HEK293 (cell line): ENCODE data around the gene TMEM127.

Source experiments
- BCL6B ChIP-seq: fragments of 450-650 bp; formaldehyde crosslinking; IDR thresholded peaks from 2 replicates; pipeline ENCODE4 v1.5.1; 2017; ENCODE audit warnings: missing biosample characterization, missing genetic modification characterization
- KLF1 ChIP-seq: fragments of 450-650 bp; formaldehyde crosslinking; IDR thresholded peaks from 2 replicates; pipeline ENCODE4 v1.5.1; 2016; ENCODE audit warnings: missing biosample characterization, missing genetic modification characterization
- KLF7 ChIP-seq: fragments of 450-650 bp; formaldehyde crosslinking; IDR thresholded peaks from 2 replicates; pipeline ENCODE4 v1.5.1; 2016; ENCODE audit warnings: missing biosample characterization, missing genetic modification characterization, borderline replicate concordance
- PRDM1 ChIP-seq: fragments of 450-650 bp; formaldehyde crosslinking; IDR thresholded peaks from 2 replicates; pipeline ENCODE4; 2016; ENCODE audit warnings: missing biosample characterization, missing genetic modification characterization
- SCRT2 ChIP-seq: fragments of 450-650 bp; formaldehyde crosslinking; IDR thresholded peaks from 2 replicates; pipeline ENCODE4 v1.5.1; 2016; ENCODE audit warnings: missing biosample characterization, missing genetic modification characterization
- SETDB1 ChIP-seq: IDR thresholded peaks from one replicate; pipeline ENCODE4 v1.6.1; 2017; ENCODE audit warnings: mild to moderate bottlenecking, low read length, moderate library complexity, mixed read lengths; ENCODE audit not compliant: insufficient read length
- ZBTB1 ChIP-seq: fragments of 450-650 bp; formaldehyde crosslinking; IDR thresholded peaks from 2 replicates; pipeline ENCODE4 v1.5.1; 2016; ENCODE audit warnings: missing biosample characterization, missing genetic modification characterization
- ZBTB7A ChIP-seq: fragments of 450-650 bp; formaldehyde crosslinking; IDR thresholded peaks from 2 replicates; pipeline ENCODE4 v1.5.1; 2016; ENCODE audit warnings: low read depth, missing biosample characterization, missing genetic modification characterization
- ZNF10 ChIP-seq: fragments of 450-650 bp; formaldehyde crosslinking; IDR thresholded peaks from 2 replicates; pipeline ENCODE4 v1.5.1; 2017; ENCODE audit warnings: missing biosample characterization, missing genetic modification characterization
- ZNF121 ChIP-seq: fragments of 450-650 bp; formaldehyde crosslinking; IDR thresholded peaks from 2 replicates; pipeline ENCODE4 v1.5.1; 2016; ENCODE audit warnings: missing biosample characterization, missing genetic modification characterization
- ZNF138 ChIP-seq: fragments of 450-650 bp; formaldehyde crosslinking; IDR thresholded peaks from 2 replicates; pipeline ENCODE4 v1.5.1; 2016; ENCODE audit warnings: missing biosample characterization, missing genetic modification characterization, borderline replicate concordance
- ZNF16 ChIP-seq: fragments of 450-650 bp; formaldehyde crosslinking; IDR thresholded peaks from 2 replicates; pipeline ENCODE4 v1.5.1; 2016; ENCODE audit warnings: low read depth, missing biosample characterization, missing genetic modification characterization
- ZNF174 ChIP-seq: fragments of 450-650 bp; formaldehyde crosslinking; IDR thresholded peaks from 2 replicates; pipeline ENCODE4 v1.5.0; 2017; ENCODE audit warnings: missing biosample characterization, mild to moderate bottlenecking, missing genetic modification characterization
- ZNF175 ChIP-seq: fragments of 450-650 bp; formaldehyde crosslinking; IDR thresholded peaks from 2 replicates; pipeline ENCODE4 v1.5.1; 2016; ENCODE audit warnings: missing biosample characterization, missing genetic modification characterization
- ZNF341 ChIP-seq: fragments of 450-650 bp; formaldehyde crosslinking; IDR thresholded peaks from 2 replicates; pipeline ENCODE4; 2016; ENCODE audit warnings: low read depth, missing biosample characterization, missing genetic modification characterization
- ZNF350 ChIP-seq: fragments of 450-650 bp; formaldehyde crosslinking; IDR thresholded peaks from 2 replicates; pipeline ENCODE4 v1.5.0; 2017; ENCODE audit warnings: missing biosample characterization, mild to moderate bottlenecking, missing genetic modification characterization
- ZNF354C ChIP-seq: fragments of 450-650 bp; formaldehyde crosslinking; IDR thresholded peaks from 2 replicates; pipeline ENCODE4 v1.5.1; 2016; ENCODE audit warnings: missing biosample characterization, missing genetic modification characterization, low read depth, borderline replicate concordance
- ZNF391 ChIP-seq: fragments of 450-650 bp; formaldehyde crosslinking; IDR thresholded peaks from 2 replicates; pipeline ENCODE4 v1.5.1; 2016; ENCODE audit warnings: low read depth, missing biosample characterization, missing genetic modification characterization, borderline replicate concordance
- ZNF423 ChIP-seq: fragments of 450-650 bp; formaldehyde crosslinking; IDR thresholded peaks from 2 replicates; pipeline ENCODE4 v1.5.1; 2016; ENCODE audit warnings: missing biosample characterization, missing genetic modification characterization
- ZNF48 ChIP-seq: fragments of 450-650 bp; formaldehyde crosslinking; IDR thresholded peaks from 2 replicates; pipeline ENCODE4 v1.5.1; 2016; ENCODE audit warnings: missing biosample characterization, missing genetic modification characterization
- ZNF501 ChIP-seq: fragments of 450-650 bp; formaldehyde crosslinking; IDR thresholded peaks from 2 replicates; pipeline ENCODE4 v1.5.1; 2016; ENCODE audit warnings: missing biosample characterization, missing genetic modification characterization
- ZNF514 ChIP-seq: fragments of 450-650 bp; formaldehyde crosslinking; IDR thresholded peaks from 2 replicates; pipeline ENCODE4 v1.5.1; 2016; ENCODE audit warnings: missing biosample characterization, missing genetic modification characterization
- ZNF558 ChIP-seq: fragments of 450-650 bp; formaldehyde crosslinking; IDR thresholded peaks from 2 replicates; pipeline ENCODE4 v1.5.1; 2016; ENCODE audit warnings: missing biosample characterization, missing genetic modification characterization
- ZNF629 ChIP-seq: fragments of 450-650 bp; formaldehyde crosslinking; IDR thresholded peaks from 2 replicates; pipeline ENCODE4 v1.5.1; 2017; ENCODE audit warnings: missing biosample characterization, missing genetic modification characterization
- ZNF701 ChIP-seq: fragments of 450-650 bp; formaldehyde crosslinking; IDR thresholded peaks from 2 replicates; pipeline ENCODE4 v1.5.1; 2016; ENCODE audit warnings: missing biosample characterization, missing genetic modification characterization
- ZNF768 ChIP-seq: fragments of 450-650 bp; formaldehyde crosslinking; IDR thresholded peaks from 2 replicates; pipeline ENCODE4 v1.5.1; 2018; ENCODE audit warnings: missing biosample characterization, mild to moderate bottlenecking, missing genetic modification characterization
- ZNF791 ChIP-seq: fragments of 450-650 bp; formaldehyde crosslinking; IDR thresholded peaks from 2 replicates; pipeline ENCODE4 v1.5.1; 2016; ENCODE audit warnings: missing biosample characterization, missing genetic modification characterization
- ZNF830 ChIP-seq: fragments of 450-650 bp; IDR thresholded peaks from 2 replicates; pipeline ENCODE4 v1.5.0; 2018; ENCODE audit warnings: missing biosample characterization, missing genetic modification characterization, low read depth, mild to moderate bottlenecking, moderate library complexity
- ZSCAN16 ChIP-seq: fragments of 450-650 bp; formaldehyde crosslinking; IDR thresholded peaks from 2 replicates; pipeline ENCODE4 v1.5.1; 2016; ENCODE audit warnings: missing biosample characterization, missing genetic modification characterization
- TF ChIP-seq, protein P1 (sequence below): fragments of 450-650 bp; formaldehyde crosslinking; IDR thresholded peaks from 2 replicates; pipeline ENCODE4 v1.5.1; 2016; ENCODE audit warnings: missing biosample characterization, missing genetic modification characterization
- TF ChIP-seq, protein P2 (sequence below): fragments of 450-650 bp; formaldehyde crosslinking; IDR thresholded peaks from 2 replicates; pipeline ENCODE4 v1.5.1; 2016; ENCODE audit warnings: missing biosample characterization, missing genetic modification characterization, low read depth

TMEM127 gene

DNA sequence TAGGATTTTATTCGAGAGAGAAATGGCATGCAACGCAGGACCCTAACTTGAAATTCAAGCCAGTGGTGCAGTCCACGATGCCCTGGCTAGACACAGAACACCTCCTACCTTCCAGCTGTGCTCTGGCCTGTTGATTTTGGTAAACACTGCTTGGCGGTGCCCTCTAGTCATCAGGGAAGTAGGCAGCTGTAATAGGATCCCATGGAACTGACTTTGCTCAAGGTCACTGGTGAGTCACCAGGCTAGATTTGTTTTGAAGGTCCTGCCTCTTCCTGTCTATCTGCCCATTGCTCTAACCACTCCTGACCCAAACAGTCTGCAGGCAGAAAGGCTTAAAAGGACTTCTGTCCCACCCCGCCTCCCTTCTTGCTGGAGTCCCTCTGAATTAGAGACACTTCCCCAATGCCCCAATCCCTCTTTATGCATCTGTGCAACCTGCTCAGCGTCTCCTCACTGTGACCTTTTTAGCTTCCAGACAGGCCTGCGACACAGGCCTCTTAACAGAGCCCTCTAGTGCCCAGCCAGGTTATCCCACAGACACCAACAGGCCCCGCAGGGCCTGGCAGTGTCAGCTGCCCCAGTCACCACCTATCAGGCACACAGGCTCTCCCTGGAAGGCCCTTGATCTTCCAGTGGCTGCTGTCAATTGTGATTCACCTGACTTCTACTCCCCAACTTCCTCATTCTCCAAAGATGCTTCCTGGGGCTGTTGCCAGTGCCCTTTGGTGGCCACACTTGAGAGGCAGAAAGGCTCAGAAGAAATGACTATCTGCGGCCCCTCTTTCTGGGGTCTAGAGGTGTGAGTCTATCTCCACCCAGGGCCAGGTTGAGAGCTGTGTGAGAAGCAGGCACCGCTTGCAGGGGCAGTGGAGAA lies 5.2 kb downstream of the TMEM127 start (continued):
- TF ChIP-seq KLF7, result no peak
- no peak for TF ChIP-seq PRDM1 (tag by site-specific recombination)
- TF ChIP-seq ZNF423 (tag by site-specific recombination), result no peak
- no peak for TF ChIP-seq ZNF16 (tag by site-specific recombination)
- TF ChIP-seq ZNF501 (tag by site-specific recombination), result no peak
- no peak for TF ChIP-seq ZNF391
- TF ChIP-seq, protein P1, sequence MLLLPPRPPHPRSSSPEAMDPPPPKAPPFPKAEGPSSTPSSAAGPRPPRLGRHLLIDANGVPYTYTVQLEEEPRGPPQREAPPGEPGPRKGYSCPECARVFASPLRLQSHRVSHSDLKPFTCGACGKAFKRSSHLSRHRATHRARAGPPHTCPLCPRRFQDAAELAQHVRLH (tag by site-specific recombination), result no peak
- TF ChIP-seq ZBTB7A (tag by site-specific recombination), result no peak
- no peak for TF ChIP-seq ZNF341 (tag by site-specific recombination)
- no peak for TF ChIP-seq ZNF350 (tag by site-specific recombination)
- TF ChIP-seq SETDB1, result no peak
- no peak for TF ChIP-seq ZNF558 (tag by site-specific recombination)
- TF ChIP-seq ZBTB1 (tag by site-specific recombination), result no peak
- TF ChIP-seq, protein P2, sequence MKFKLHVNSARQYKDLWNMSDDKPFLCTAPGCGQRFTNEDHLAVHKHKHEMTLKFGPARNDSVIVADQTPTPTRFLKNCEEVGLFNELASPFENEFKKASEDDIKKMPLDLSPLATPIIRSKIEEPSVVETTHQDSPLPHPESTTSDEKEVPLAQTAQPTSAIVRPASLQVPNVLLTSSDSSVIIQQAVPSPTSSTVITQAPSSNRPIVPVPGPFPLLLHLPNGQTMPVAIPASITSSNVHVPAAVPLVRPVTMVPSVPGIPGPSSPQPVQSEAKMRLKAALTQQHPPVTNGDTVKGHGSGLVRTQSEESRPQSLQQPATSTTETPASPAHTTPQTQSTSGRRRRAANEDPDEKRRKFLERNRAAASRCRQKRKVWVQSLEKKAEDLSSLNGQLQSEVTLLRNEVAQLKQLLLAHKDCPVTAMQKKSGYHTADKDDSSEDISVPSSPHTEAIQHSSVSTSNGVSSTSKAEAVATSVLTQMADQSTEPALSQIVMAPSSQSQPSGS, result no peak
- no peak for TF ChIP-seq ZNF121 (tag by site-specific recombination)
- TF ChIP-seq SCRT2, result peak; percentile 98
- TF ChIP-seq ZNF514 (tag by site-specific recombination), result no peak
- TF ChIP-seq ZNF701 (tag by site-specific recombination), result no peak
- no peak for TF ChIP-seq ZNF175 (tag by site-specific recombination)
- TF ChIP-seq ZNF830 (tag by site-specific recombination), result no peak
- TF ChIP-seq ZNF10, result 0 out of 2 replicates have a peak, but pooled peaks have one; percentile 47
- TF ChIP-seq ZNF174, result no peak
- TF ChIP-seq ZNF629 (tag by site-specific recombination), result peak; percentile 93
- TF ChIP-seq KLF1 (tag by site-specific recombination), result no peak
- no peak for TF ChIP-seq ZNF791 (tag by site-specific recombination)
- TF ChIP-seq ZNF768 (tag by site-specific recombination), result no peak
- no peak for TF ChIP-seq BCL6B
- TF ChIP-seq ZNF354C, result no peak
- TF ChIP-seq ZNF138 (tag by site-specific recombination), result no peak
- TF ChIP-seq ZSCAN16 (tag by site-specific recombination), result no peak
- no peak for TF ChIP-seq ZNF48
- TF ChIP-seq, all 188 proteins: peak for 26
